Measurements from ENCODE around the gene KRTAP4-9.
"Not testable (repeated sequence)": the region's sequence is repeated elsewhere in the genome, so short reads cannot be mapped to it uniquely, and the experiment has no call there.

The KRTAP4-9 gene

GRCh38 chr17:41126412-41126811 is 21.2 kb downstream of the KRTAP4-9 start:
- no peak for DNase-seq (ENCODE audit: low read depth, low spot score)

- DNase-seq (ENCODE audit: low read depth, low spot score), result no peak
Observed at GRCh38 chr17:41127371-41127770, 22.2 kb downstream of the KRTAP4-9 start.

- DNase-seq (ENCODE audit: low read depth, low spot score), result no peak
Observed at GRCh38 chr17:41131979-41132378, 26.8 kb downstream of the KRTAP4-9 start.

DNA sequence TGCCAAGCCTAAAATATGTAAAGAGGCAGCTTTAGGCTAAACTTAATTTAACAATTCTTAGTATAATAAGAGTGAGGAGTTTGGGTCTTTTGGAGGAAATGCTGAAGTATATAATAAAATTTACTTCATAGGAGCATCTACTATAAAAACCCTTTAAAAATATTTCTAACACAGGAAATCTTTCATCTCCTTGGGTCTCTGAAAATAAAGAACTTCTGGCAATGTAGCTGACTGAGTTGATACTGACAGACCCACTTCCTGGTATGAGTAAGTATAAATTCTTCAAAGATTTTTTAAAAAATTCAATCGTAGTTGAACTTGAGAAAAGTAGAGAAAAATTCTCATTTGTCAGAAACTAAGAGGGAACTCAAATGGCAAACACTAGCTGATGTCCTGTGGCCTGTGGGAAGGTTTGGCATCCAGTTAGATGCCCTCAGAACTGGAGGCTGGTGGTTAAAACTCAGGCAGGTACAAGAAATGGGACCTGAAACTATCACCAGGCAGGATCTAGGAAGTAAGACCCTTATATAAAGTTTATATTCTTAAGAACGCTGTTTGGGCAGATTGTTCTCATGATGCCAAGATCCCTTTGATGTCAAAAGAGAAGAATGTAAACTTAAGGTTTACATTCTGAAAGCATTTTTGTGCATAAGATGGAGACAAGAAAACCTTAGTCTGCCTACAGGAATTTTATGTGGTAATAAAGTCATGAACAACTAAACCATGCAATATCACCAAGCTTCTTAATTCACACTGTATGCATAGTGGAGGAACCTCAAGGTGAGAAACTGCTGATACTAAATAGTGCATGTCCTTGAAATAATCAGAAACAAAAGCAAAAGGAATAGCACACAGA is 28.9 kb downstream of the KRTAP4-9 start:
- no peak for DNase-seq (ENCODE audit: low read depth, low spot score)

DNA sequence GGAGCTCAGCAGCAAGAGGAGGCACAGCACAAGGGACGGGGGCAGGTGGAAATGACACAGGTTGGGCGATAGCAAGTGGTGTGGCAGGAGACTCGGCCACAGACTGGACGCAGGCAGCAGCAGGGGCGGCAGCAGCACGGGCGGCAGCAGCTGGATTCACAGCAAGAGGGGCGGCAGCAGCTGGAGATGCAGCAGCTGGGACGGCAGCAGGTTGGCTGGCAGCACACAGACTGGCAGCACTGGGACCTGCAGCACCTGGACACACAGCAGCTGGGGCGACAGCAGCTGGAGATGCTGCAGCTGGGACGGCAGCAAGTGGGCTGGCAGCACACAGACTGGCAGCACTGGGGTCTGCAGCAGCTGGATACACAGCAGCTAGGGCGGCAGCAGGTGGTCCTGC is 34.7 kb downstream of the KRTAP4-9 start:
- not testable (repeated sequence) for DNase-seq (ENCODE audit: low read depth, low spot score)

DNA sequence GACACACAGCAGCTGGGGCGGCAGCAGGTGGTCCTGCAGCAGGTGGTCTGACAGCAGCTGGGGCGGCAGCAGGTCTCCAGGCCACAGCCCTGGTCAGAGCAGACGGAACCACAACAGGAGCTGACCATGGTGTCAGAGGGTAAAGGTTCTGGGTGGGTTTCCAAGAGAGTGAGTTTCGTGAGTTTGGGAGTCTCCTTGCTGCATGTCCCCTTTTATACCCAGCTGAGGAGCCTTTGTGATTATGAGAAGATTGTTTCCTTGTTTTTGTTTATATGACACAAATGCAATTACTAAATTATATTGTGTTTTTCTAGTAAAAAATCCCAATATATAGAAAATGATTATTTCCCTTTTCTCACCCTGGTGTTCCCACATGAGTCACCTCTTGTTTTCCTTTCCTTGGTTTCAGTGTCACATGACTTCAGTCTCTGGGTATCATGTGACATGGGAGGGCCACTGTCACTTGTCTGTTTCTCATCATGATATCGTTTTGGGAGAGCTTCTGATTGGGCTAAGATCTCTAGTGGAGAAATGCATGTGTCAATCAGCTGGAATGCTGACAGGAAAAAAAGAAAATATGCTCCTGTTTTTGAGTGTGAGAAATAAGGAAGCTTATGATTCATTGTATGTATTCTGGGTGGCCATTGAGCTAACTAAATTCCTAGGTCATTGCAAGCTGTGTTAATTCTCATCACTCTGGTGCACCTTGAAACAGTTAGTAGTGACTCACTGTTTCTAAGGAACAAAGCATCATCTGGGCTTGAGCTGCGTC is 35.4 kb downstream of the KRTAP4-9 start, which contains the start of gene KRTAP4-6:
TSS of gene KRTAP4-6 (minus strand) at position 185 of the 772 bp plus-strand sequence. CDS start at position 128, 57 bp downstream.
- no peak for DNase-seq (ENCODE audit: low read depth, low spot score)

DNA sequence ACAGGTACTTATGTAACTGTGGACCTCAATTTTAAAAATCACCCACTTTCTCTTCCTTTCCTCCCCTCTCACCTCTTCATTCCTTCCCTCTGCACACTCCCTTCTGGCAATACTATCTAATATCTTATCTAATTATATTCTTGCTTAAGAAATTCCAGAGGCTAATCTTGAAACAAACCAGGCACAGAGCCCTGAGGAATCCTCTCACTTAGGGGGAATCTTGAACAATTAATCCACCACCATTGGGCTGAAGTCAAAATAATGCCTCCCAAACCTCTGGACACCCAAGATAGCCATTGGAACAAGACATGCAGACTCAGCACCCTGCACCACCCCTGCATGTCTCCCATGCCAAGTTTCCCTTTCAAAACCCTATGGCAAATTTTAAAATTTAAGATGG is 36.2 kb downstream of the KRTAP4-9 start:
- no peak for DNase-seq (ENCODE audit: low read depth, low spot score)

- no peak for DNase-seq (ENCODE audit: low read depth, low spot score)
Observed at GRCh38 chr17:41144846-41145245, 39.7 kb downstream of the KRTAP4-9 start.

- DNase-seq (ENCODE audit: low read depth, low spot score), result no peak
Observed at GRCh38 chr17:41145261-41145660, 40.1 kb downstream of the KRTAP4-9 start.

DNA sequence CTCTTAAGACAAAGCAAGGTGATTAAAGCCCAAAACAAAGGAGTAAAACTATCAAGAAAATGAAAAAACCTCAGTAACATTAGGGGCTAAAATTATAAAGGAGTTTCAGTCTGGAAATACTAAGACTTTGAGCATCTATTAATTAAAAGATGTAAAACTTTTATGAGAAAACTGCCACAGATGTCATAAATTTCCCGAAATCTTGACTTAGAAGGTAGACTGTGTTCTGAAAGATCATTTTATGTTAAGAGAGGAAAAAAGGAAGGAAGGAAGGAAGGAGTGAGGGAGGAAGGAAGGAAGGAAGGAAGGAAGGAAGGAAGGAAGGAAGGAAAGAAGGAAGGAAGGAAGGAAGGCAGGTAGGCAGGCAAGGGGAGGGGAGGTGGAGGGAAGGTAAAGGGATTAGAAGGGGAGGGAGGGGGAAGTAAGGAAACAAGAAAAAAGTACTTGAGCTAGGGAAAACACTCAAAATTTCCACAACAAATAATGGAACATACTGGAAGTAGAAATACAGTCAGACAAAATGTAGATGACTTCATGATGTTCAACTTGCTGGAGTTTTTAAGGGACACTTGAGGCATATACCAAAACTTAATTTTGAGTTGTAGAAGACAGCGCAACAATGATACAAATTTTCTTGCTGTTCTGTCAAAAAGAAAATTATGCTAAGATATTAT is 42.5 kb downstream of the KRTAP4-9 start:
- DNase-seq (ENCODE audit: low read depth, low spot score), result no peak

DNA sequence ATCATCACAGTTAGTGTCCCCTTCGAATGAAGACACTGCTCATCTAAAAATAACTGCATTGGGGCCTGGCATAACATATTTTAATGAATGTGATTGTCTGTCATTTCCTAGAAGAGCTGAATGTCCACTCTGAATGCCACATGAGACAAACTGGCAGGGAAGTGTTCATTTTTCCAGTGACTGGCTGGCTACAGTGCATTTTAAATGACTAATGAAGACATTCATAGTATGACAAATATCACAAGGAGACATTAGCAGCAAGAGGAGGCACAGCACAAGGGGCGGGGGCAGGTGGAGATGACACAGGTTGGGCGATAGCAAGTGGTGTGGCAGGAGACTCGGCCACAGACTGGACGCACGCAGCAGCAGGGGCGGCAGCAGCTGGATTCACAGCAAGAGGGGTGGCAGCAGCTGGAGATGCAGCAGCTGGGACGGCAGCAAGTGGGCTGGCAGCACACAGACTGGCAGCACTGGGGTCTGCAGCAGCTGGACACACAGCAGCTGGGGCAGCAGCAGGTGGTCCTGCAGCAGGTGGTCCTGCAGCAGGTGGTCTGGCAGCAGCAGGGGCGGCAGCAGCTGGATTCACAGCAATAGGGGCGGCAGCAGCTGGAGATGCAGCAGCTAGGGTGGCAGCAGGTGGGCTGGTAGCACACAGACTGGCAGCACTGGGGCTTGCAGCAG is 43.9 kb downstream of the KRTAP4-9 start:
- DNase-seq (ENCODE audit: low read depth, low spot score), result not testable (repeated sequence)

- no peak for DNase-seq (ENCODE audit: low read depth, low spot score)
Observed at GRCh38 chr17:41149652-41149985, 44.4 kb downstream of the KRTAP4-9 start, which contains the start of gene KRTAP4-5. Gene KRTAP4-5 (minus strand): TSS chr17:41149825. CDS start chr17:41149767, 58 bp downstream.

GRCh38 chr17:41150026-41150425 is 44.8 kb downstream of the KRTAP4-9 start:
- no peak for DNase-seq (ENCODE audit: low read depth, low spot score)

DNA sequence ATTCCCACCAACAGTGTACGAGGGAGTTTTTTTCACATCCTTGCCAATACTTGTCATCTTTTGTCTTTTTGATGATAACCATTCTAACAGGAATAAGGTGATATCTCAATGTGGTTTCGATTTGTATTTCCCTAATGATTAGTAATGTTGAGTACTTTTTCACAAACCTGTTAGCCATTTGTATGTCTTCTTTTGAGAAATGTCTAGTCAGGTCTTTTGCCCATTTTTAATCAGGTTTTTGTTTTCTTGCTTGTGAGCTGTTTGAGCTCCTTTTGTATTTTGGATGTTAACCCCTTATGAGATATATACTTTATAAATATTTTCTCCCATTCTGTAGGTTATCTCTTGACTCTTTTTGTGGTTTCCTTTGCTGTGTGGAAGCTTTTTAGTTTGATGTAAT is 46.3 kb downstream of the KRTAP4-9 start:
- no peak for DNase-seq (ENCODE audit: low read depth, low spot score)

- DNase-seq (ENCODE audit: low read depth, low spot score), result no peak
Observed at GRCh38 chr17:41153856-41154255, 48.7 kb downstream of the KRTAP4-9 start.

All from smooth muscle cell of the brain vasculature (primary cell).